OCI-LY3 (cell line): ENCODE data around the gene ARMC2.

Source experiments
- EZH2phosphoT487 ChIP-seq: fragments of 200-600 bp; shearing (Covaris generic); IDR thresholded peaks from 2 replicates; pipeline ENCODE4 v1.6.1; 2018; ENCODE audit warnings: antibody characterized with exemption, mixed run types, low read depth
- TF ChIP-seq, protein P1 (sequence below): fragments of 200-600, 300-600 bp; sonication (generic); IDR thresholded peaks from 2 replicates; pipeline ENCODE4 v1.5.1; 2014; ENCODE audit warnings: antibody characterized with exemption, low read length, low read depth

DNA sequence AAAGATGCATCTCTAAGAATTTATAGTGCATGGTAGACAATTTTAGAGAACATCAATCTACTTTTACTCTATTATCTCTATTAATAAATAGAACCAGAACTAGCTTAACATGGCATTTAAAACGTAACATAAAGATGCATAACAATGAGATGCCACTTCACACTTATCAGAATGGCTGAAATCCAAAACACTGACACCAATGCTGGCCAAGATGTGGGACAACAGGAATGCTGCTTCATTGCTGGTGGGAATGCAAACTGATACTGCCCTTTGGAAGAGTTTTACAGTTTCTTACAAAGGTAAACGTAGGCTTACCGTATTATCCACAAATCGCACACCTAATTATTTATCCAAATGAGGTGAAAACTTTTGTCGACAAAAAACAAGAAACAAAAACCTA is 151.2 kb downstream of the ARMC2 start:
- TF ChIP-seq, protein P1, sequence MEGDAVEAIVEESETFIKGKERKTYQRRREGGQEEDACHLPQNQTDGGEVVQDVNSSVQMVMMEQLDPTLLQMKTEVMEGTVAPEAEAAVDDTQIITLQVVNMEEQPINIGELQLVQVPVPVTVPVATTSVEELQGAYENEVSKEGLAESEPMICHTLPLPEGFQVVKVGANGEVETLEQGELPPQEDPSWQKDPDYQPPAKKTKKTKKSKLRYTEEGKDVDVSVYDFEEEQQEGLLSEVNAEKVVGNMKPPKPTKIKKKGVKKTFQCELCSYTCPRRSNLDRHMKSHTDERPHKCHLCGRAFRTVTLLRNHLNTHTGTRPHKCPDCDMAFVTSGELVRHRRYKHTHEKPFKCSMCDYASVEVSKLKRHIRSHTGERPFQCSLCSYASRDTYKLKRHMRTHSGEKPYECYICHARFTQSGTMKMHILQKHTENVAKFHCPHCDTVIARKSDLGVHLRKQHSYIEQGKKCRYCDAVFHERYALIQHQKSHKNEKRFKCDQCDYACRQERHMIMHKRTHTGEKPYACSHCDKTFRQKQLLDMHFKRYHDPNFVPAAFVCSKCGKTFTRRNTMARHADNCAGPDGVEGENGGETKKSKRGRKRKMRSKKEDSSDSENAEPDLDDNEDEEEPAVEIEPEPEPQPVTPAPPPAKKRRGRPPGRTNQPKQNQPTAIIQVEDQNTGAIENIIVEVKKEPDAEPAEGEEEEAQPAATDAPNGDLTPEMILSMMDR: no peak
- TF ChIP-seq EZH2phosphoT487: no peak
